CD4-positive, alpha-beta T cell (primary cell): Measurements from ENCODE around the gene GRID1. TPM values are rescaled to one million over a fixed set of nuclear protein-coding genes. Genes with fewer than 3 reads are reported as not detected.
A peak's percentile ranks its signal among the peaks of the same experiment; 100 is the strongest.
"Not testable (repeated sequence)": the region's sequence is repeated elsewhere in the genome, so short reads cannot be mapped to it uniquely, and the experiment has no call there.

Experiments used
- ATAC-seq: fragments of 200-7000 bp; cut with Tn5 transposase; one replicate; pipeline ENCODE4 v1.10.0; 2022; ENCODE audit warnings: mild to moderate bottlenecking; ENCODE audit not compliant: poor library complexity
- CTCF ChIA-PET: fragments of 350-600 bp; sonication (Branson Sonifier 250); formaldehyde crosslinking; loops from one replicate; lab custom pipeline; 2021; ENCODE audit warnings: antibody characterized with exemption, inconsistent platforms; lab: Charles Lee
- POLR2A ChIA-PET: fragments of 350-600 bp; sonication (Branson Sonifier 250); formaldehyde crosslinking; loops from one replicate; lab custom pipeline; 2021; ENCODE audit warnings: antibody characterized with exemption, inconsistent platforms; lab: Charles Lee
- DNase-seq, 14 experiments: peaks; one replicate each; pipeline ENCODE4 v3.0.0-alpha.2; 2013 to 2020; ENCODE audit warnings: mixed read lengths in 2 of 14
- H3K27ac ChIP-seq, 2 donors: one replicate each; pipeline versions ENCODE4 v1.5.1 to v1.7.0; 2013; ENCODE audit warnings: low read length in 2 of 2, low read depth in 1 of 2, mild to moderate bottlenecking in 1 of 2
- H3K27me3 ChIP-seq, 2 experiments: 1 replicate in 1 of 2; 2 replicates in 1 of 2; pipeline versions ENCODE4 v1.6.1 to v1.7.0; 2013; ENCODE audit warnings: low read length in 2 of 2, control low read depth in 1 of 2, mild to moderate bottlenecking in 1 of 2, moderate library complexity in 1 of 2; ENCODE audit not compliant: insufficient read depth in 2 of 2, control insufficient read depth in 1 of 2
- H3K36me3 ChIP-seq: one replicate; pipeline ENCODE4 v1.6.1; 2013; ENCODE audit warnings: low read length, control low read depth; ENCODE audit not compliant: insufficient read depth
- H3K4me1 ChIP-seq: one replicate; pipeline ENCODE4 v1.6.1; 2013; ENCODE audit warnings: low read length, control low read depth; ENCODE audit not compliant: insufficient read depth
- H3K4me3 ChIP-seq: one replicate; pipeline ENCODE4 v1.5.1; 2013; ENCODE audit warnings: mild to moderate bottlenecking, low read length, moderate library complexity
- H3K9me3 ChIP-seq, 2 experiments: 1 replicate in 1 of 2; 2 replicates in 1 of 2; pipeline versions ENCODE4 v1.6.1 to v1.7.0; 2013; ENCODE audit warnings: low read length in 2 of 2, mild to moderate bottlenecking in 2 of 2, control low read depth in 1 of 2, moderate library complexity in 1 of 2; ENCODE audit not compliant: control insufficient read depth in 1 of 2, insufficient read depth in 1 of 2
- H3K27ac Mint-ChIP-seq: one replicate; pipeline ENCODE4 v1.8.0; 2020; ENCODE audit warnings: mixed read lengths
- H3K27me3 Mint-ChIP-seq: one replicate; pipeline ENCODE4 v1.8.0; 2021; ENCODE audit warnings: mixed read lengths
- H3K36me3 Mint-ChIP-seq: one replicate; pipeline ENCODE4 v1.8.0; 2021; ENCODE audit warnings: low read depth, mixed read lengths
- H3K4me1 Mint-ChIP-seq: one replicate; pipeline ENCODE4 v1.8.0; 2021; ENCODE audit warnings: low read depth, mixed read lengths
- H3K4me3 Mint-ChIP-seq: one replicate; pipeline ENCODE4 v1.8.0; 2020; ENCODE audit warnings: mild to moderate bottlenecking, mixed read lengths
- H3K9me3 Mint-ChIP-seq: one replicate; pipeline ENCODE4 v1.8.0; 2020; ENCODE audit warnings: mixed read lengths
- CTCF ChIP-seq: fragments of 200-600 bp; IDR thresholded peaks from one replicate; pipeline ENCODE4 v1.8.0; 2022; ENCODE audit warnings: antibody characterized with exemption, mild to moderate bottlenecking
- intact Hi-C, 2 experiments: fragments of 100-400 bp; cut with DNase I in 1 of 2; cut with micrococcal nuclease in 1 of 2; formaldehyde crosslinking; loops; one replicate each; pipeline versions ENCODE4 v1.15.1 to v1.9.0; 2023 to 2025; cut with DNase I, micrococcal nuclease
- total RNA-seq, 174 experiments: library from RNA in 2 of 174; stranded (reverse) in 2 of 174; gene quantifications; one replicate each; pipeline ENCODE4 v1.2.3 and lab custom pipeline; 2021 to 2026

The GRID1 gene
- total RNA-seq, 2 experiments from 2014 or later, result not detected

- Histone ChIP-seq H3K27me3 (no peaks in the 10 kb centered on the region), H3K4me1 (no peaks in the 10 kb centered on the region), H3K36me3 (no peaks in the 10 kb centered on the region), H3K27ac (no peak overlapping the region), H3K4me3 (no peak overlapping the region), H3K9me3 (peaks cover 0 to 4% of the 10 kb centered on the region in 2 experiments)
- POLR2A ChIA-PET, result no interaction called here
- CTCF ChIA-PET, result no interaction called here
- Mint-ChIP-seq H3K9me3 (no peaks in the 10 kb centered on the region), H3K4me1 (no peaks in the 10 kb centered on the region), H3K27me3 (peaks cover 5% of the 10 kb centered on the region), H3K36me3 (no peaks in the 10 kb centered on the region), H3K27ac (no peak overlapping the region), H3K4me3 (no peak overlapping the region)
- no peak for TF ChIP-seq CTCF
- intact Hi-C loops, result no loop called here
- DNase-seq (peak in 1 of 14 experiments; percentile 6), ATAC-seq (no peak)
These were observed 188.9 kb downstream of the GRID1 start for GRCh38 chr10:86177537-86178155.

- no peaks in the 10 kb centered on the region for H3K9me3 Mint-ChIP-seq
- TF ChIP-seq CTCF, result no peak
- intact Hi-C loops, result no loop called here
- no peaks in the 10 kb centered on the region for H3K4me1 ChIP-seq
- no peak overlapping the region for H3K27ac ChIP-seq
- peaks cover 0 to under 1% of the 10 kb centered on the region in 2 experiments for H3K9me3 ChIP-seq
- no peak overlapping the region for H3K4me3 Mint-ChIP-seq
- DNase-seq, result peak in 1 of 14 experiments; percentile 8
- no peaks in the 10 kb centered on the region for H3K36me3 Mint-ChIP-seq
- H3K36me3 ChIP-seq, result no peaks in the 10 kb centered on the region
- POLR2A ChIA-PET, result no interaction called here
- no peak overlapping the region for H3K27ac Mint-ChIP-seq
- CTCF ChIA-PET, result no interaction called here
- no peaks in the 10 kb centered on the region for H3K27me3 ChIP-seq
- no peaks in the 10 kb centered on the region for H3K4me1 Mint-ChIP-seq
- no peak for ATAC-seq
- no peak overlapping the region for H3K4me3 ChIP-seq
- peaks cover 5% of the 10 kb centered on the region for H3K27me3 Mint-ChIP-seq
These were observed 189.6 kb downstream of the GRID1 start for GRCh38 chr10:86176850-86177536.

- H3K27me3 Mint-ChIP-seq, POLR2A ChIA-PET, H3K9me3 ChIP-seq, DNase-seq, H3K4me3 Mint-ChIP-seq, H3K9me3 Mint-ChIP-seq, CTCF ChIA-PET, H3K27me3 ChIP-seq, H3K4me3 ChIP-seq, H3K36me3 Mint-ChIP-seq, ATAC-seq, intact Hi-C loops, H3K27ac Mint-ChIP-seq, H3K27ac ChIP-seq, H3K4me1 Mint-ChIP-seq, H3K36me3 ChIP-seq, H3K4me1 ChIP-seq: not testable (repeated sequence)
These were observed 191.1 kb downstream of the GRID1 start for GRCh38 chr10:86175476-86175875.
